H1 (cell line): ENCODE measurements around the gene GDI2.

Experiments used
- CTCF ChIP-seq, 3 experiments: IDR thresholded peaks; 1 replicate in 2 of 3; 2 replicates in 1 of 3; pipeline versions ENCODE4 v1.5.1 to v1.6.1; 2011; ENCODE audit warnings: low read length in 3 of 3, mild to moderate bottlenecking in 3 of 3, inconsistent platforms in 2 of 3, low read depth in 1 of 3, moderate library complexity in 1 of 3; ENCODE audit not compliant: insufficient read depth in 1 of 3; ENCODE audit errors: control extremely low read depth in 1 of 3
- POLR2A ChIP-seq, 2 experiments: IDR thresholded peaks; 1 replicate in 1 of 2; 2 replicates in 1 of 2; pipeline ENCODE4 v1.6.1; 2011; ENCODE audit warnings: low read depth in 2 of 2, low read length in 2 of 2, mild to moderate bottlenecking in 2 of 2; ENCODE audit errors: control extremely low read depth in 1 of 2
- POLR2AphosphoS5 ChIP-seq: IDR thresholded peaks from 2 replicates; pipeline ENCODE4 v1.6.1; 2011; ENCODE audit warnings: low read depth, low read length
- SIN3A ChIP-seq, 2 experiments: IDR thresholded peaks in 1 of 2; conservative IDR thresholded peaks in 1 of 2; 2 replicates each; pipeline ENCODE4 v1.6.1; 2011 to 2012; ENCODE audit warnings: low read length in 2 of 2, improper control_type of control experiment in 1 of 2, low read depth in 1 of 2, mild to moderate bottlenecking in 1 of 2
- YY1 ChIP-seq: IDR thresholded peaks from 2 replicates; pipeline ENCODE4 v1.6.1; 2011; ENCODE audit warnings: low read depth, mild to moderate bottlenecking, low read length
- TF ChIP-seq, protein P1 (sequence below): fragments of 300-600 bp; sonication (generic); IDR thresholded peaks from 2 replicates; pipeline ENCODE4 v1.7.1; 2012; ENCODE audit warnings: low read length, moderate library complexity, mild to moderate bottlenecking, inconsistent platforms; ENCODE audit not compliant: insufficient replicate concordance

GRCh38 chr10:5736591-5736990, 76.6 kb downstream of the GDI2 start:
- TF ChIP-seq SIN3A (conservative IDR thresholded peaks at IDR 0.05 in 1 of 2, IDR thresholded peaks at IDR 0.05 in 1 of 2; ENCODE audit: low read depth in 1 of 2, low read length in 2 of 2) (no peak), POLR2A (IDR thresholded peaks at IDR 0.05; ENCODE audit: control extremely low read depth in 1 of 2, low read depth in 2 of 2, low read length in 2 of 2) (no peak), POLR2AphosphoS5 (no peak), CTCF (IDR thresholded peaks at IDR 0.05; ENCODE audit: control extremely low read depth in 1 of 3, insufficient read depth in 1 of 3, low read depth in 1 of 3, low read length in 3 of 3) (no peak), YY1 (no peak)
- TF ChIP-seq, protein P1, sequence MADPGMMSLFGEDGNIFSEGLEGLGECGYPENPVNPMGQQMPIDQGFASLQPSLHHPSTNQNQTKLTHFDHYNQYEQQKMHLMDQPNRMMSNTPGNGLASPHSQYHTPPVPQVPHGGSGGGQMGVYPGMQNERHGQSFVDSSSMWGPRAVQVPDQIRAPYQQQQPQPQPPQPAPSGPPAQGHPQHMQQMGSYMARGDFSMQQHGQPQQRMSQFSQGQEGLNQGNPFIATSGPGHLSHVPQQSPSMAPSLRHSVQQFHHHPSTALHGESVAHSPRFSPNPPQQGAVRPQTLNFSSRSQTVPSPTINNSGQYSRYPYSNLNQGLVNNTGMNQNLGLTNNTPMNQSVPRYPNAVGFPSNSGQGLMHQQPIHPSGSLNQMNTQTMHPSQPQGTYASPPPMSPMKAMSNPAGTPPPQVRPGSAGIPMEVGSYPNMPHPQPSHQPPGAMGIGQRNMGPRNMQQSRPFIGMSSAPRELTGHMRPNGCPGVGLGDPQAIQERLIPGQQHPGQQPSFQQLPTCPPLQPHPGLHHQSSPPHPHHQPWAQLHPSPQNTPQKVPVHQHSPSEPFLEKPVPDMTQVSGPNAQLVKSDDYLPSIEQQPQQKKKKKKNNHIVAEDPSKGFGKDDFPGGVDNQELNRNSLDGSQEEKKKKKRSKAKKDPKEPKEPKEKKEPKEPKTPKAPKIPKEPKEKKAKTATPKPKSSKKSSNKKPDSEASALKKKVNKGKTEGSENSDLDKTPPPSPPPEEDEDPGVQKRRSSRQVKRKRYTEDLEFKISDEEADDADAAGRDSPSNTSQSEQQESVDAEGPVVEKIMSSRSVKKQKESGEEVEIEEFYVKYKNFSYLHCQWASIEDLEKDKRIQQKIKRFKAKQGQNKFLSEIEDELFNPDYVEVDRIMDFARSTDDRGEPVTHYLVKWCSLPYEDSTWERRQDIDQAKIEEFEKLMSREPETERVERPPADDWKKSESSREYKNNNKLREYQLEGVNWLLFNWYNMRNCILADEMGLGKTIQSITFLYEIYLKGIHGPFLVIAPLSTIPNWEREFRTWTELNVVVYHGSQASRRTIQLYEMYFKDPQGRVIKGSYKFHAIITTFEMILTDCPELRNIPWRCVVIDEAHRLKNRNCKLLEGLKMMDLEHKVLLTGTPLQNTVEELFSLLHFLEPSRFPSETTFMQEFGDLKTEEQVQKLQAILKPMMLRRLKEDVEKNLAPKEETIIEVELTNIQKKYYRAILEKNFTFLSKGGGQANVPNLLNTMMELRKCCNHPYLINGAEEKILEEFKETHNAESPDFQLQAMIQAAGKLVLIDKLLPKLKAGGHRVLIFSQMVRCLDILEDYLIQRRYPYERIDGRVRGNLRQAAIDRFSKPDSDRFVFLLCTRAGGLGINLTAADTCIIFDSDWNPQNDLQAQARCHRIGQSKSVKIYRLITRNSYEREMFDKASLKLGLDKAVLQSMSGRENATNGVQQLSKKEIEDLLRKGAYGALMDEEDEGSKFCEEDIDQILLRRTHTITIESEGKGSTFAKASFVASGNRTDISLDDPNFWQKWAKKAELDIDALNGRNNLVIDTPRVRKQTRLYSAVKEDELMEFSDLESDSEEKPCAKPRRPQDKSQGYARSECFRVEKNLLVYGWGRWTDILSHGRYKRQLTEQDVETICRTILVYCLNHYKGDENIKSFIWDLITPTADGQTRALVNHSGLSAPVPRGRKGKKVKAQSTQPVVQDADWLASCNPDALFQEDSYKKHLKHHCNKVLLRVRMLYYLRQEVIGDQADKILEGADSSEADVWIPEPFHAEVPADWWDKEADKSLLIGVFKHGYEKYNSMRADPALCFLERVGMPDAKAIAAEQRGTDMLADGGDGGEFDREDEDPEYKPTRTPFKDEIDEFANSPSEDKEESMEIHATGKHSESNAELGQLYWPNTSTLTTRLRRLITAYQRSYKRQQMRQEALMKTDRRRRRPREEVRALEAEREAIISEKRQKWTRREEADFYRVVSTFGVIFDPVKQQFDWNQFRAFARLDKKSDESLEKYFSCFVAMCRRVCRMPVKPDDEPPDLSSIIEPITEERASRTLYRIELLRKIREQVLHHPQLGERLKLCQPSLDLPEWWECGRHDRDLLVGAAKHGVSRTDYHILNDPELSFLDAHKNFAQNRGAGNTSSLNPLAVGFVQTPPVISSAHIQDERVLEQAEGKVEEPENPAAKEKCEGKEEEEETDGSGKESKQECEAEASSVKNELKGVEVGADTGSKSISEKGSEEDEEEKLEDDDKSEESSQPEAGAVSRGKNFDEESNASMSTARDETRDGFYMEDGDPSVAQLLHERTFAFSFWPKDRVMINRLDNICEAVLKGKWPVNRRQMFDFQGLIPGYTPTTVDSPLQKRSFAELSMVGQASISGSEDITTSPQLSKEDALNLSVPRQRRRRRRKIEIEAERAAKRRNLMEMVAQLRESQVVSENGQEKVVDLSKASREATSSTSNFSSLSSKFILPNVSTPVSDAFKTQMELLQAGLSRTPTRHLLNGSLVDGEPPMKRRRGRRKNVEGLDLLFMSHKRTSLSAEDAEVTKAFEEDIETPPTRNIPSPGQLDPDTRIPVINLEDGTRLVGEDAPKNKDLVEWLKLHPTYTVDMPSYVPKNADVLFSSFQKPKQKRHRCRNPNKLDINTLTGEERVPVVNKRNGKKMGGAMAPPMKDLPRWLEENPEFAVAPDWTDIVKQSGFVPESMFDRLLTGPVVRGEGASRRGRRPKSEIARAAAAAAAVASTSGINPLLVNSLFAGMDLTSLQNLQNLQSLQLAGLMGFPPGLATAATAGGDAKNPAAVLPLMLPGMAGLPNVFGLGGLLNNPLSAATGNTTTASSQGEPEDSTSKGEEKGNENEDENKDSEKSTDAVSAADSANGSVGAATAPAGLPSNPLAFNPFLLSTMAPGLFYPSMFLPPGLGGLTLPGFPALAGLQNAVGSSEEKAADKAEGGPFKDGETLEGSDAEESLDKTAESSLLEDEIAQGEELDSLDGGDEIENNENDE: no peak
